ENCODE measurements around the gene CCR8.
A peak's percentile ranks its signal among the peaks of the same experiment; 100 is the strongest.

CCR8 gene

GRCh38 chr3:39290255-39290654, 39.3 kb upstream of the CCR8 start:
- no peak overlapping the region for H3K27ac ChIP-seq (ENCODE audit: extremely low read depth, low read depth, low read length)
- no peaks in the 10 kb centered on the region for H3K9me3 ChIP-seq (ENCODE audit: control insufficient read depth, insufficient read depth, low read depth, low read length)
- CTCF ChIA-PET: interaction anchor here (0.5 to 8.7 kb wide), 7 partner anchors 12 to 164 kb away, joined by 3 to 311 read pairs (median 6); partner anchors contain the start of genes CX3CR1 and XIRP1
- H3K4me1 ChIP-seq (ENCODE audit: control insufficient read depth, insufficient read depth, low read length): no peaks in the 10 kb centered on the region
- H3K4me3 ChIP-seq (ENCODE audit: low read depth, low read length): no peak overlapping the region
- H3K36me3 ChIP-seq (ENCODE audit: control insufficient read depth in 2 of 2, insufficient read depth in 1 of 2, low read length in 2 of 2): no peaks in the 10 kb centered on the region
- POLR2A ChIA-PET: no interaction called here
- TF ChIP-seq ZFHX2 (tag by site-specific recombination; conservative IDR thresholded peaks at IDR 0.05): no peak
- TF ChIP-seq ZNF223 (tag by site-specific recombination; IDR thresholded peaks at IDR 0.05): no peak
- TF ChIP-seq PRDM2 (tag by site-specific recombination; IDR thresholded peaks at IDR 0.05; ENCODE audit: borderline replicate concordance): no peak
- TF ChIP-seq ZNF26 (tag by site-specific recombination; IDR thresholded peaks at IDR 0.05): no peak
- TF ChIP-seq ZNF747 (tag by site-specific recombination; IDR thresholded peaks at IDR 0.05): no peak
- TF ChIP-seq FEZF1 (tag by site-specific recombination; IDR thresholded peaks at IDR 0.05): no peak
- no peak for TF ChIP-seq ZNF677 (tag by site-specific recombination; IDR thresholded peaks at IDR 0.05)
- TF ChIP-seq ZNF621 (tag by site-specific recombination; IDR thresholded peaks at IDR 0.05): no peak
- no peak for TF ChIP-seq ZNF354C (tag by site-specific recombination; IDR thresholded peaks at IDR 0.05; ENCODE audit: borderline replicate concordance, low read depth)
- no peak for TF ChIP-seq ZBTB1 (tag by site-specific recombination; IDR thresholded peaks at IDR 0.05)
- TF ChIP-seq ZNF239 (tag by site-specific recombination; IDR thresholded peaks at IDR 0.05): no peak
- no peak for TF ChIP-seq SP3 (tag by site-specific recombination; IDR thresholded peaks at IDR 0.05)
- TF ChIP-seq GFI1B (tag by site-specific recombination; IDR thresholded peaks at IDR 0.05): no peak

GRCh38 chr3:39291903-39292329, 37.6 kb upstream of the CCR8 start:
- H3K4me1 ChIP-seq (ENCODE audit: control insufficient read depth, insufficient read depth, low read length): no peaks in the 10 kb centered on the region
- no peak overlapping the region for H3K27ac ChIP-seq (ENCODE audit: extremely low read depth, low read depth, low read length)
- H3K36me3 ChIP-seq (ENCODE audit: control insufficient read depth in 2 of 2, insufficient read depth in 1 of 2, low read length in 2 of 2): no peaks in the 10 kb centered on the region
- no peak overlapping the region for H3K4me3 ChIP-seq (ENCODE audit: low read depth, low read length)
- ChIA-PET CTCF (interaction anchor here (0.6 to 8.7 kb wide), 35 partner anchors 9 to 1352 kb away, joined by 3 to 311 read pairs (median 4); partner anchors contain the start of genes CX3CR1 and XIRP1), POLR2A (interaction anchor here (1.2 kb wide), 1 partner anchor 86 kb away, joined by 3 read pairs; no protein-coding TSS in a partner anchor)
- H3K9me3 ChIP-seq (ENCODE audit: control insufficient read depth, insufficient read depth, low read depth, low read length): no peaks in the 10 kb centered on the region
- TF ChIP-seq ZNF266 (tag by site-specific recombination; IDR thresholded peaks at IDR 0.05; ENCODE audit: low read depth) (no peak), ZNF529 (tag by site-specific recombination; IDR thresholded peaks at IDR 0.05; ENCODE audit: insufficient replicate concordance) (no peak), ZNF654 (tag by site-specific recombination; IDR thresholded peaks at IDR 0.05; ENCODE audit: low read depth) (peak; percentile 59), PRDM2 (tag by site-specific recombination; IDR thresholded peaks at IDR 0.05; ENCODE audit: borderline replicate concordance) (no peak), ZNF664 (tag by site-specific recombination; IDR thresholded peaks at IDR 0.05) (no peak), ZSCAN30 (tag by site-specific recombination; IDR thresholded peaks at IDR 0.05) (0 out of 2 replicates have a peak, but pooled peaks have one; percentile 18), ZNF623 (tag by site-specific recombination; IDR thresholded peaks at IDR 0.05) (no peak), ZNF639 (tag by site-specific recombination; IDR thresholded peaks at IDR 0.05) (no peak), ZNF660 (tag by site-specific recombination; IDR thresholded peaks at IDR 0.05) (0 out of 2 replicates have a peak, but pooled peaks have one; percentile 32)

All from HEK293 (cell line).